Skin of body (tissue), 2 donors: ENCODE results near the gene SLC26A6. TPM values are rescaled to one million over a fixed set of nuclear protein-coding genes. Genes with fewer than 3 reads are reported as not detected.
A peak's percentile ranks its signal among the peaks of the same experiment; 100 is the strongest.

Experiments used
- DNase-seq: peaks from one replicate; lab custom pipeline; 2025; lab: John Stamatoyannopoulos, UW
- total RNA-seq: library from RNA; depleted of rRNA; stranded (reverse); fragments of >200 nt; gene quantifications from one replicate; pipeline ENCODE4 v1.2.3, GENCODE V29; 2014

Gene SLC26A6
- total RNA-seq, 1 donor from 2014 or later: 9.9 TPM

DNA sequence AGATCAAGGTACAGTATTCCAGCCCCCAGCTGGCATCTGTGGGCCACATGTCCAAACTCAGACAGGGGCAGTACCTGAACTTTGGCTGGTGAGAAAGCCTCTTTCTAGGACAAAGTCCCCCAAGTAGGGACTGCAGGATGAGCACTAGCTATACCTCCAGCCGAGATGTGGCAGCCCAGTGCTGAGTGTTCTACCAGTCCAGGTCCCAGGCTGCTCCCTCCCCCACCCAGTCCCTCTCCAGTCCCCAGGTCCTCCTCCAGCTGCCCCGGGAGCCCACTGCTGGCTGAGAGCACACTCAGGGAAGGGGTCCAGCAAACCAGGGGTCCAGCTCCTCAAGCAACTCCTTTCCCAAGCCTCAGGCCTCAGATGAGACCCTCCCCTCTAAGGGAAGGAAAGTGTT, 1.5 kb downstream of the SLC26A6 start:
- no peak for DNase-seq

GRCh38 chr3:48633256-48633655, 2.0 kb downstream of the SLC26A6 start:
- no peak for DNase-seq

- no peak for DNase-seq
These were observed 3.5 kb downstream of the SLC26A6 start for GRCh38 chr3:48631516-48632448.

- DNase-seq: no peak
These were observed 4.4 kb downstream of the SLC26A6 start for GRCh38 chr3:48630833-48631232.

DNA sequence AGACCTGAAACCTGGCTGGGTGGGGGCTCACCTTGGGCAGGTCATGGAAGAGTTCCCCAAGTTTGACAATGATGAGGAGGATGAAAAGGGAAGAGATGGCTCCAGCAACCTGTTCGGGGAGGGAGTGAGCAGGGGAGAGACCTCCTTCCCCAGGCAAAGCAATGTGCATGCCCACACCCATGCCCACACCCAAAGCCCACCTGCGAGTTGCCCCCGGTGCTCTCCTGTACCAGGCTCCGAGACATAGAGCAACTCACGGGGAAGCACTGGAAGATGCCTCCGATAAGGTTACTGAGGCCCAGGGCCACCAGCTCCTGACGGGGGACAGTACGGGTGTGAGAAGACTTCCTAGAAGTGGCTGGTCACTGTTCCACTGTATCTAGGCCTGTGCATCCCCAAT, 4.9 kb downstream of the SLC26A6 start:
- DNase-seq: no peak

DNA sequence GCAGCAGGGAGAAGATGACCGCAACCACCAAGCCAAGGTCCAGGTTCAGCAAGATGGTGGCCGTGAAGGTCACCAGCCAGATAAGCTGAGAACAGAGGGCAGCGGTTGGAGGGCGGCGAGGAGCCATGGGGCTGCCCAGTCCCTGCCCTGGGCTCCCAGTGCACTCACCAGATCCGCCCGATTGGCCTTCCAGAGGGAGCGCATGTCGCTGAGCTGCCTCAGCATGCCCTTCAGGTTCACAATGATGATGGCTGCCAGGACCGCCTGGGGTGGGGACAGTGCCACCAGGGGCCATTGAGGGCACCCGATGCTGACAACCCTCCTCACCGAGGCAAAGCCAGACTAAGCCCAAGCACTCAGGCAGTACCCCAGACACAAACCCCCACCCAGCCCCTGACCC, 5.4 kb downstream of the SLC26A6 start:
- DNase-seq: no peak

GRCh38 chr3:48628277-48629017, 6.8 kb downstream of the SLC26A6 start:
- DNase-seq: no peak

GRCh38 chr3:48625600-48625999, 9.7 kb downstream of the SLC26A6 start:
- no peak for DNase-seq

- DNase-seq: no peak
These were observed 10.5 kb downstream of the SLC26A6 start for GRCh38 chr3:48624767-48625166.

- no peak for DNase-seq
These were observed 11.3 kb downstream of the SLC26A6 start for GRCh38 chr3:48623851-48624547.

DNA sequence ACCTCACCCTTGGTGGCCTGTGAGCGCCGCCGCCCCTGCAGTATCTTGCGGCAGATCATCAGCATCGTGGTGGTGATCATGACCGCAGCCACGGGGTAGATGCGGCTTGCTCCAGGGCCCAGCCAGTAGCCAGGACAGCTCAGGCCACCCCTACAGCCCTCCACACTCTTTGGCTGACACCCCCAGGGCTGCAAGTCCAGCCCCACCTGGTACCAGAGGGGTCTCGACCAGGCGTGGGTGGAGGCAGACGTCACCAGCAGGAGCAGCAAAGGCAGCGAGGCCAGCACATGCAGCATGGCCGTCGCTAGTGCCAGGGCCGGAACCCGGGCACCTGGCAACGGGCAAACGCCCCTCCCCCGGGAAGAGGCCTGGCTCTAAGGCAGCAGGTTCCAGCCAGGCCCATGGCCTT, 13.8 kb downstream of the SLC26A6 start, which contains the start of gene TMEM89:
Gene TMEM89, minus strand, starts transcription at position 309 of the 409 bp plus-strand sequence. Its CDS starts 13 bp downstream, at position 296.
- DNase-seq: no peak

DNA sequence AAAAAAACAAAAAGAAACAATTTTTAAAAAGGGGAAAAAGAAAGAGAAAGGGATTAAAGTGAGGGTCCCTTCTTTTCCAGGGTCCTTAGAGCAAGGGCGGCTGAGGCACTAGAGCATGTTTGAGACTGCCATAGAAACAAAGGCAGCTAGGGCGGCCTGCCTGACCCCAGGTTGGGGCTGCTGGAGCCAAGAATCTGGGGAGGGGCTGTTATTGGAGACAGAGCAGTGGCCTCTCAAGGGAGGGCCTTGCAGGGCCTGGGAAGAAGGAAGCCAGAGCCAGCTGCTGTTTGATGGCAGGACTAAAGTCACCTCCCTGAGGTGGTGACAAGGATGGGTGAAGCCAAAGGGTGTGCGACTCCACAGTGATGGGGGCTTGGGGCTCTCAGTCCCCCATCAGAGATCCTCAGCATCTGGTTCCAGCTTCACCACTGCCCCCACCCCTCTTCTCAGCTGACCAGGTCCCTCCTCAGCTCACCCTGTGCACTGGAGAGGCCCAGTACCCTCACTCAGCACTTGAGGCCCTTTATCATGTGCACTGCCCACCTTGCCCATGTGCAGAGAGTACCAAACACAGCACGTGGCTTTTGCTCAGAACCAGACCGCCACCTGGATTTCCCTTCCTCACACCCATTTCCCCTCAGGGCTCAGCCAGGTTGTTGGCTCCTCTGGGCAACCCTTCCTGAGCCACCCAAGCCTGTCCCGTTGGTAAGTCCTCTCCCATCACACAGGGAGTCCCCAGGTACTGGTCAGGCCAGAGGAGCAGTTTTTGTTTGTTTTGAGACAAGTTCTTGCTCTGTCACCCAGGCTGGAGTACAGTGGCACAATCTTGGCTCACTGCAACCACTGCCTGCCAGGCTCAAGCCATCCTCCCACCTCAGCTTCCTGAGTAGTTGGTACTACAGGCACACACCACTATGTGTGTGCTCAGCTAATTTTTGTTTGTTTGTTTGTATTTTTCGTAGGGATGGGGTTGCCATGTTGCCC, 15.4 kb downstream of the SLC26A6 start:
- no peak for DNase-seq

DNA sequence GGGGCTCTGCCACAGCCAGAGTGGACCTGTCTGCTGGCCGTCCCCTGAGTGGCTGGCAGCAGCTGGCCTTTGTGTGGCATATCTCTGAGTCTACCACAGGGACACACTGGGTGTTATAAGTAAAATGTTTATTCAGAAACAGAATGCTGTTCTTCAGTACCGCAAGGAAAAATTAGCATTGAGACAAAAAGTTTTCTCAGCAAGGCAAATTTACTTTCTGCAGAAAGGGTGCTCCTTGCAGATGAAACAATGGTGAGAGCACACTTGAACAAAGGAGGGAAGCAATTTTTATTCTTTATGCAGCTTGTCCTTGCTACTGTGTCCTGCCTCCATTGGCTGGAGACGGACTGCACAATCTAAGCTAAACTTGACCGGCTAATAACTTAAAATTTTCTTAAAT, 17.7 kb downstream of the SLC26A6 start:
- no peak for DNase-seq

DNA sequence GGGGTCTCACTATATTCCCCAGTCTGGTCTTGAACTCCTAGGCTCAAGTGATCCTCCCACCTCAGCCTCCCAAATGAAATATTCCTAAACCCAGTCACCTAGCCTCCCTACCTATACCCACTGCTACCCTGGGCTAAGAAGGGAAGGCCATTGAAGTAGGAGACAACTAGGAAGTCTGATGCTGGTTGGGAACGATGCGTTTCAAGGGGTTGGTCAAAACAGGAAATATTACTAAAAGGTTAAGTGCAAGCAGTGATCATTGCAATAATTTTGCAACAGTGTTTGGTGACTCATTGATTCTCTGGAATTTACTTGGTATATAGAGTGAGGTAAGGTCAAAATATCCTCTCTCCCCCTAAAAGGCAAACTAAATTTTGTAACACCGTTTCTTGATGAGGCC, 21.2 kb downstream of the SLC26A6 start:
- no peak for DNase-seq

- DNase-seq: no peak
These were observed 23.0 kb downstream of the SLC26A6 start for GRCh38 chr3:48612309-48612708.

DNA sequence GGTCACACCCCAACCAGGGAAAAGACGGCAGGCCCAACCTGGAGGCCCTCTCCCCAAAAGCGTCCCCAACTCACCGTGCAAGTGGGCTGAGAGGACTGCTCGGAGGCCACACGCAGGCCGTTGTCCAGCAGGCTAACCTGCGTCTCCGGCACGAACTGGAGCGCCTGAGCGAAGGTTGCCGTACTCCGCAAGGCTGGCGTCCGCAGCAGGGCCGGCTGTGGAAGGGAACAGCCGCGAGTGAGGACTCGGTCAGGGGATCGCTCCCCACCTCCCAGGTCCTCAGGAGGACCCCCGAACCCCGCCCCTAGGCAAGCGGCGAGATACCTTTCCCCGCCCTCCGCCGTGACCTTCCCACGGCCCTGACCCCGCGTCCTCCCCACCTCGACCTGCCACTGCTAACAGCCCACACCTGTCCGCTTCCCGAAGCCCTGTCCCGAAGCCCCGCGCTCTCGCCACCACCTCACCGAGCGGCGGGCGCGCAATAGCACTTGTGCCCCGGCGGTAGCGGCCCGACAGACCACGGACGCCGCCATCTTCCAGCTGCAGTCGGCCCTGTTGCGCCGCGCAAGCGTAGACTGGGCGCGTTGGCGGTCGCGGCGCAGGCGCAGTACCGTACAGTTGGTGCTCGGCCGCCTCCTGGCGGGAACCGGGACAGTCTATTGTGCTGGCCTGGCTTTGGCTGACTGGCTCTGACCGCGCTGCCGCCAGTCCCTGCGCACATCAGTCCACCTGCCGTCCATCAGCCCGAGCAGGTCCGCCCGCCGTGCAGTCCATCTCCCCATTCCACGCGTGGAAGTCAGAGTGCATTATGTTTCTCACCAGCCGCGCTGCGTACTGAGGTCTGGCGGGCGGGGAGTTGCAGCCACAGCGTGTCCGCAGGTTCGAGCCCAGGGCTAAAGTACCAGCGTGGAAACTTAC, 25.9 kb downstream of the SLC26A6 start, which contains the start of gene UQCRC1:
Gene UQCRC1, minus strand, starts transcription at position 559 of the 918 bp plus-strand sequence. Its CDS starts 26 bp downstream, at position 533.
- peak; percentile 90 for DNase-seq

GRCh38 chr3:48607519-48607918, 27.7 kb downstream of the SLC26A6 start:
- no peak for DNase-seq

GRCh38 chr3:48601622-48601994, 33.7 kb downstream of the SLC26A6 start:
- DNase-seq: no peak
